BLaER1 treated with 17β-estradiol and CSF1 and Interleukin-3, amounts not matched to agents 10 nM and 100 nM (cell line): ENCODE results near the gene RUNX1.
A peak's percentile ranks its signal among the peaks of the same experiment; 100 is the strongest.

Experiments used
- H3K27ac ChIP-seq, 11 experiments: shearing (Covaris generic); formaldehyde crosslinking; 2 replicates each; pipeline ENCODE4 v1.8.1; 2022
- H3K27me3 ChIP-seq, 11 experiments: shearing (Covaris generic); formaldehyde crosslinking; 2 replicates each; pipeline ENCODE4 v1.8.1; 2022
- H3K36me3 ChIP-seq, 11 experiments: shearing (Covaris generic); formaldehyde crosslinking; 2 replicates each; pipeline ENCODE4 v1.8.1; 2022
- H3K4me1 ChIP-seq, 10 experiments: shearing (Covaris generic); formaldehyde crosslinking; 2 replicates each; pipeline ENCODE4 v1.8.1; 2022
- H3K4me2 ChIP-seq, 11 experiments: shearing (Covaris generic); formaldehyde crosslinking; 2 replicates each; pipeline ENCODE4 v1.8.1; 2022
- H3K4me3 ChIP-seq, 10 experiments: shearing (Covaris generic); formaldehyde crosslinking; 2 replicates each; pipeline ENCODE4 v1.8.1; 2022
- H3K9ac ChIP-seq, 11 experiments: shearing (Covaris generic); formaldehyde crosslinking; 2 replicates each; pipeline ENCODE4 v1.8.1; 2022
- H3K9me3 ChIP-seq, 11 experiments: shearing (Covaris generic); formaldehyde crosslinking; replicated peaks in 1 of 11; 2 replicates each; pipeline ENCODE4 v1.8.1; 2022
- H4K20me1 ChIP-seq, 11 experiments: shearing (Covaris generic); formaldehyde crosslinking; 2 replicates each; pipeline ENCODE4 v1.8.1; 2022
- Cebpa-rat ChIP-seq, 11 experiments: shearing (Covaris generic); IDR thresholded peaks; 2 replicates each; pipeline ENCODE4 v1.8.1; 2022

The RUNX1 gene

DNA sequence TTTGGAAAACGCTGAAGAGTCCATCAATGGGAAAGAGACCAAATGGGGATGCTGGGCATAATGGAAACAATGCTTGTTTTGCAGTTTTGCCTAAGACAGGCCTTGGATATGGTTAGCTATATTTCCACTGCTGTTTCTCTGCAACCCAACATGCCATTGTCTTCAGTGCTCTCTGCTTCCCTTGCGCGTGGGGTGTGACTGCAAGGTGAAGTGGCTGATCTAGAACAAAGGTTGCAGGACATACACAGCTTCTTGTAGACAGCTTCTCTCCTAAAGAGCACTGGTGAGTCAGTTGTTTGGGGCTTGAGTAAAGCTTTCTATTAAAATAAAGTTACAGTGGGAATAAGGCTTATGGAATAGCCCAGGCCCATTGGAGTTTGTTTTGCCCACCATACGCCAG, 33.0 kb downstream of the RUNX1 start:
- Histone ChIP-seq H3K4me3 (no peak overlapping the region), H3K36me3 (peaks cover 0 to 83% (median 51%) of the 10 kb centered on the region in 11 experiments; a peak in 19 of 22 replicates), H4K20me1 (peaks cover 0 to 83% (median 26%) of the 10 kb centered on the region in 11 experiments; a peak in 10 of 22 replicates), H3K27ac (peak overlapping the region in 7 of 11 experiments; percentile 54 to 85 (median 76); a peak in 10 of 22 replicates), H3K9ac (no peak overlapping the region), H3K4me1 (peaks cover 28 to 100% (median 94%) of the 10 kb centered on the region in 10 experiments), H3K4me2 (peak overlapping the region in 9 of 11 experiments; percentile 58 to 90 (median 74); a peak in 17 of 22 replicates), H3K27me3 (no peaks in the 10 kb centered on the region), H3K9me3 (peaks cover 0 to 4% (median 0%) of the 10 kb centered on the region in 11 experiments; a peak in 1 of 22 replicates)
- no peak for TF ChIP-seq Cebpa-rat (IDR thresholded peaks at IDR 0.05)

DNA sequence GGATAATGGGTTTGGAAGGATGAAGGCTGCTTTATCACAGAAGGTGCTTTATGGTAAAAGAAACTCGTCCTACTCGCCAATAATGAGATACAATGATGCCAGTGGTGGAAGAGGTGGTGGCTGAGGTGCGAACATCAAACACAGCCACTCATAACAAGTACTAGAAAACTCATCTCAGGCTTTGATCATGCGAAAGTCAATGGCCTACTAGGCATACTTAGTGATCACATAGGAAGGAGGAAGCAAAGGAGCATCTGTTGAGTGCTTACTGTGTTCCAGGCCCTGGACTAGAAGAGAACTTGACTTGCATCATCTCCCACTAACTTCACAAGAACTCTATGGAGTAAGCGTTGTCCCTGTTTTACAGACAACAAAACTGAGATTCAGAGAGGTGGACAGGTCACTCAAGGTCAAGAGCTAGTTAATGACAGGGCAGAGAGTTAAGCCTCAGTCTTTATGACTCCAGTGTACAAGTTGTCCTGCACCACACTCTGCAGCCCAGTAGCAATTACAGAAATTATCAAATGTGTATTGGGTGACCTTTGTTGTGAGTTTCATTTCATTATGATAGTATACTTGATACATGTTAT, 33.6 kb downstream of the RUNX1 start:
- Histone ChIP-seq H4K20me1 (peaks cover 0 to 81% (median 26%) of the 10 kb centered on the region in 11 experiments; a peak in 10 of 22 replicates), H3K27ac (peak overlapping the region in 7 of 11 experiments; percentile 54 to 85 (median 76); a peak in 12 of 22 replicates), H3K4me2 (peak overlapping the region in 10 of 11 experiments; percentile 8 to 90 (median 74); a peak in 19 of 22 replicates), H3K4me1 (peaks cover 23 to 100% (median 94%) of the 10 kb centered on the region in 10 experiments), H3K9me3 (peaks cover 0 to 4% (median 0%) of the 10 kb centered on the region in 11 experiments; a peak in 1 of 22 replicates), H3K9ac (no peak overlapping the region), H3K27me3 (no peaks in the 10 kb centered on the region), H3K4me3 (no peak overlapping the region), H3K36me3 (peaks cover 0 to 83% (median 48%) of the 10 kb centered on the region in 11 experiments; a peak in 19 of 22 replicates)
- no peak for TF ChIP-seq Cebpa-rat (IDR thresholded peaks at IDR 0.05)

DNA sequence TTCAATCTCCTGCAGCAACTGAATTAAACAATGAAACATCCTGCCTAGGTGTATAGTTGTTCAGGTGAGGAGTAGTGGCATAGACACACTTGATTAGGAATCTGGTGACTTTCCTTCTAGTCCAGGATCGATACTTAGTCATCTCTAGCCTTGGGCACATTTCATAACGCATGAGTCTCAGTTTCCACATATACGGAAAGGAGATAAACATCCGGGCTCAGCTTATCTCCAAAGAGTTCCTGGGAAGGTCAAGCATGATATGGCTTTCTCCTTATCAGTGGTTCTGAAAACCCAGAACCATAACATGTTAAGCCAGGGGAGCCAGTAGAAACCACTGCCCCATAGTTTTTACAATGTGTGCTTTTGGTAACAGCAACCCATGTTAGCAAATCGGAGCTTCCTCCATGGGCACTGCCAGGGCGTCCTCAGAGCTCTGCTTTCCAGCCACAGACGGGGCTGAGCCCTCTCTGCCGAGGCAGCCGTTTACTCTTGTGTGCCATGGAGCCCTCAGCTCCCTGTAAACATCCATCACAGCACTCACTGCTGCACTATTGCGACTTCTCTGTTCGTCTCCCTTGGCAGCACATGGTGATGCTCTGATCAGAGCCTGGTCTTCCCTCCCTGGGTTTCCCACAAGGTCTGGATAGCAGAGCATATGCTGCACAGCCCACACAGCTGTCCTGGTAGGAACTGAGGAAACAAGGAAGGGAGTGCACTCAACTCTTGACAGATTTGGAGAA, 34.6 kb downstream of the RUNX1 start:
- H4K20me1 ChIP-seq = peaks cover 0 to 77% (median 25%) of the 10 kb centered on the region in 11 experiments; a peak in 10 of 22 replicates
- H3K27me3 ChIP-seq = no peaks in the 10 kb centered on the region
- peak overlapping the region in 8 of 11 experiments; percentile 32 to 60 (median 48); a peak in 14 of 22 replicates for H3K9ac ChIP-seq
- peaks cover 22 to 100% (median 94%) of the 10 kb centered on the region in 10 experiments for H3K4me1 ChIP-seq
- H3K27ac ChIP-seq = peak overlapping the region in 9 of 11 experiments; percentile 12 to 85 (median 76); a peak in 17 of 22 replicates
- H3K4me2 ChIP-seq = peak overlapping the region; percentile 30 to 90 (median 74)
- no peak overlapping the region for H3K4me3 ChIP-seq
- peaks cover 0 to 4% (median 0%) of the 10 kb centered on the region in 11 experiments; a peak in 1 of 22 replicates for H3K9me3 ChIP-seq
- no peak for TF ChIP-seq Cebpa-rat (IDR thresholded peaks at IDR 0.05)
- peaks cover 0 to 83% (median 48%) of the 10 kb centered on the region in 11 experiments; a peak in 19 of 22 replicates for H3K36me3 ChIP-seq

DNA sequence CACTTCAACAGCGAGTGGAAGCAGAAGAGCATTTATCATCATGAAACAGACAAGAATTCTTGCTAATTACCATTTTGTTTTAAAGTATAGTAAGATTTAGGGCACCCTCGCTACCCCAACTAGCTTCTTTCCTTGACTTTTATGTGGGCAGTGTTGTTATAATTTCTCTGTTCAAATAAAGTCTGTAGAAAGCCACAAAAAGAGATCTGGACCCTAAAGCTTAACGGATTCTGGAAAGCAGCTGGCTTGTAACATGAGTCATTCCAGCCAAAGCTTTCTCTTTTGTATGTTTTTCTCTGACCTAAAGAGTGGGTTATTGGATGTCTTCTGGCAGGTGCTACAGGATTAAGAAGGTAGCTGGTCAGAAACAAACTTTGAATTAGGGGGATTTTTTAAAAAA, 37.4 kb downstream of the RUNX1 start:
- H3K9ac ChIP-seq = peak overlapping the region in 8 of 11 experiments; percentile 48 to 72 (median 58); a peak in 16 of 22 replicates
- no peak for TF ChIP-seq Cebpa-rat (IDR thresholded peaks at IDR 0.05)
- peak overlapping the region; percentile 61 to 90 (median 74) for H3K4me2 ChIP-seq
- H3K36me3 ChIP-seq = peaks cover 0 to 83% (median 51%) of the 10 kb centered on the region in 11 experiments; a peak in 20 of 22 replicates
- H3K4me3 ChIP-seq = peak overlapping the region in 5 of 10 experiments; percentile 4 to 33 (median 9); a peak in 5 of 20 replicates
- H3K9me3 ChIP-seq = no peaks in the 10 kb centered on the region; a peak in 1 of 22 replicates
- no peaks in the 10 kb centered on the region for H3K27me3 ChIP-seq
- peaks cover 22 to 100% (median 97%) of the 10 kb centered on the region in 10 experiments for H3K4me1 ChIP-seq
- H3K27ac ChIP-seq = peak overlapping the region in 9 of 11 experiments; percentile 1 to 85 (median 76); a peak in 17 of 22 replicates
- peaks cover 0 to 77% (median 27%) of the 10 kb centered on the region in 11 experiments; a peak in 10 of 22 replicates for H4K20me1 ChIP-seq

DNA sequence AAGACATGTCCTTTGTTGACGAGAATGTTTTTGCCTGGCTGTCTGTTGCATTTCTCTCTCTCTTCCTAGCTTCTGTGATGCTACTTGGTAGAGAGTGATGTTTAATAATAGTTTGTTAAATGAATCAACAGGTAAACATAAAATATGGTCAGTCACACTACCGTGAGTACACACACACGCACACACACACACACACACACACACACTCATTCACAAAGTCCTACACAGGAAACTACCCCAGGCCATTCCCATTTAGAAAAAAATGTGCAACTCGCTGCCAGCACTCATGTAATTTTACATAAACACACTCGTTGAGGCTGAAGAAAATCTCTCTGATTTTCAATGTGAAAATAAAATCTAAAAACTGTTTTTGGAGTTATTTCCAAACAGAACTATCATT, 38.7 kb downstream of the RUNX1 start:
- H4K20me1 ChIP-seq = peaks cover 0 to 77% (median 29%) of the 10 kb centered on the region in 11 experiments; a peak in 9 of 22 replicates
- H3K27me3 ChIP-seq = no peaks in the 10 kb centered on the region
- peaks cover 0 to 83% (median 53%) of the 10 kb centered on the region in 11 experiments; a peak in 20 of 22 replicates for H3K36me3 ChIP-seq
- peak overlapping the region in 1 of 11 experiments; percentile 72; a peak in 1 of 22 replicates for H3K9ac ChIP-seq
- TF ChIP-seq Cebpa-rat (IDR thresholded peaks at IDR 0.05) = no peak
- H3K4me1 ChIP-seq = peaks cover 22 to 100% (median 90%) of the 10 kb centered on the region in 10 experiments
- no peaks in the 10 kb centered on the region; a peak in 1 of 22 replicates for H3K9me3 ChIP-seq
- no peak overlapping the region for H3K4me3 ChIP-seq
- peak overlapping the region in 7 of 11 experiments; percentile 19 to 85 (median 77); a peak in 14 of 22 replicates for H3K27ac ChIP-seq
- H3K4me2 ChIP-seq = peak overlapping the region in 8 of 11 experiments; percentile 61 to 90 (median 78); a peak in 15 of 22 replicates

DNA sequence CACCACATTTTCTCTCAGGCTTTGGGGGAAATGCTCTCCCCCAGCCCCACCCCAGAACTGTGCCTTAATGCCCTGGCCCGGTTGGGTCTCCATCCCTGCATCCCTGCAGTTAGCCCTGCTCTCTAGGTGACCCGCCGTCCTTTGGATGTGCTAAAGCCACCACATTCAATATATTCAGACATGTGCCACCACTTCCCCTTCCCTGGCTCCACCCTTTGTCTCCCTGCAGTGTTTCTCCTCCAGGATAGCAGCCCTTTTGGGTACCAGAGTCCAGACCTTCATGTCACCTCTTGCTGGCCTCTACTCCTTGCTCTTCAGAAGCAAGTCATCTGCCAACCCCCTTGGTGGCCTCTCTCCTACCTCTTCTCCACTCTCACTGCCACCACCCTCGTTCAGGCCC, 41.8 kb downstream of the RUNX1 start:
- H3K4me1 ChIP-seq = peaks cover 12 to 94% (median 73%) of the 10 kb centered on the region in 10 experiments
- no peak overlapping the region for H3K4me3 ChIP-seq
- H3K27ac ChIP-seq = peak overlapping the region in 7 of 11 experiments; percentile 6 to 81 (median 33); a peak in 12 of 22 replicates
- no peaks in the 10 kb centered on the region for H3K27me3 ChIP-seq
- H3K9me3 ChIP-seq = no peaks in the 10 kb centered on the region; a peak in 1 of 22 replicates
- H4K20me1 ChIP-seq = peaks cover 0 to 76% (median 18%) of the 10 kb centered on the region in 11 experiments; a peak in 9 of 22 replicates
- peak overlapping the region; percentile 3 to 90 (median 12); a peak in 13 of 22 replicates for H3K4me2 ChIP-seq
- H3K36me3 ChIP-seq = peaks cover 0 to 92% (median 81%) of the 10 kb centered on the region in 11 experiments; a peak in 20 of 22 replicates
- no peak for TF ChIP-seq Cebpa-rat (IDR thresholded peaks at IDR 0.05)
- H3K9ac ChIP-seq = peak overlapping the region in 1 of 11 experiments; percentile 8; a peak in 1 of 22 replicates

DNA sequence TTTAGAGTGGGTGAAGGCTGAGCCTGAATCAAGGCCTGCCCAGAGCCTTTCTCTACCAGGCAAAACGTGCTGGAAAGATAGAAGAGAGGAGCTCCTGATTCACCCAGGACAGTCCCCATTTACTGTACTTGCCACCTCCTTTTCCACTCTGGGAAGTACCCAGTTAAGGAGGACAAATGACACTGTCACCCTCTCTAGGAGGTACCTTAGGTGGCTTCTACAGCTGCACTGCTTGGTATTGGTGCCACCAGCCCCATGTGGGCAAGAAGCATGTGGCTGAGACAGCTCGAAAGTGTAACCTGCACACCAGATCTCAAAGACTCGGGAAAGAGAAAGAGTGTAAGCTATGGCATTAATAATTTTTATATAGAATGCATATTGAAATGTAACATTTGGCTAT, 42.3 kb downstream of the RUNX1 start:
- Histone ChIP-seq H3K4me3 (no peak overlapping the region), H4K20me1 (peaks cover 0 to 79% (median 18%) of the 10 kb centered on the region in 11 experiments; a peak in 9 of 22 replicates), H3K27ac (peak overlapping the region in 6 of 11 experiments; percentile 13 to 81 (median 33); a peak in 9 of 22 replicates), H3K4me2 (peak overlapping the region in 8 of 11 experiments; percentile 1 to 61 (median 16); a peak in 5 of 22 replicates), H3K4me1 (peaks cover 8 to 88% (median 67%) of the 10 kb centered on the region in 10 experiments), H3K9me3 (no peaks in the 10 kb centered on the region; a peak in 1 of 22 replicates), H3K9ac (no peak overlapping the region), H3K36me3 (peaks cover 0 to 97% (median 81%) of the 10 kb centered on the region in 11 experiments; a peak in 20 of 22 replicates), H3K27me3 (no peaks in the 10 kb centered on the region)
- no peak for TF ChIP-seq Cebpa-rat (IDR thresholded peaks at IDR 0.05)

DNA sequence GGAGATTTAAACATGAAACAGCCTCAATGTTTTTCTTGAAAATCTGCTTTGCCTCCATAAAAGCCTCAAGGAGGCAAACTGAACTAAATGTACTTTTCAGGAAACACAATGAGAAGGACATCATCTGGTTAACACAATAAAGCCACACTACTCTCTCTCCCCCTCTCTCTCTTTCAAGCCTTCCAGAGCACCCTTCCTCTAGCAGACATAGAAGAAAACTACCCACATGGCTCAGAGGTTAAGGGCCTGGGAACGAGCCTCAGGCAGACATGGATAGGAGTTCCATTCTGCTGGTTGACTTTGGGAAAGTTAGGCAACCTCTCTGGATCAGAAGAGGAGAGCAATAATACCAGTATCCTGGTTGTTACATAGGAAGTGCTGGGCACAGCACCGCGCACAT, 42.9 kb downstream of the RUNX1 start:
- H3K4me3 ChIP-seq = no peak overlapping the region
- no peak for TF ChIP-seq Cebpa-rat (IDR thresholded peaks at IDR 0.05)
- H3K27ac ChIP-seq = peak overlapping the region in 6 of 11 experiments; percentile 13 to 81 (median 33); a peak in 8 of 22 replicates
- no peak overlapping the region for H3K9ac ChIP-seq
- H3K9me3 ChIP-seq = no peaks in the 10 kb centered on the region; a peak in 1 of 22 replicates
- peaks cover 0 to 98% (median 81%) of the 10 kb centered on the region in 11 experiments; a peak in 20 of 22 replicates for H3K36me3 ChIP-seq
- peak overlapping the region in 3 of 11 experiments; percentile 1 to 15 (median 3); a peak in 2 of 22 replicates for H3K4me2 ChIP-seq
- no peaks in the 10 kb centered on the region for H3K27me3 ChIP-seq
- peaks cover 3 to 83% (median 62%) of the 10 kb centered on the region in 10 experiments for H3K4me1 ChIP-seq
- H4K20me1 ChIP-seq = peaks cover 0 to 77% (median 14%) of the 10 kb centered on the region in 11 experiments; a peak in 9 of 22 replicates
